ENCODE results near the gene PI4KA. TPM values are rescaled to one million over a fixed set of nuclear protein-coding genes. Genes with fewer than 3 reads are reported as not detected.

The PI4KA gene
- total and polyA plus RNA-seq, 2 of the 13 experiments (the other 11 are each of a cell fraction or from before 2014, with no cell fraction given), result 27.4 to 56.4 TPM

DNA sequence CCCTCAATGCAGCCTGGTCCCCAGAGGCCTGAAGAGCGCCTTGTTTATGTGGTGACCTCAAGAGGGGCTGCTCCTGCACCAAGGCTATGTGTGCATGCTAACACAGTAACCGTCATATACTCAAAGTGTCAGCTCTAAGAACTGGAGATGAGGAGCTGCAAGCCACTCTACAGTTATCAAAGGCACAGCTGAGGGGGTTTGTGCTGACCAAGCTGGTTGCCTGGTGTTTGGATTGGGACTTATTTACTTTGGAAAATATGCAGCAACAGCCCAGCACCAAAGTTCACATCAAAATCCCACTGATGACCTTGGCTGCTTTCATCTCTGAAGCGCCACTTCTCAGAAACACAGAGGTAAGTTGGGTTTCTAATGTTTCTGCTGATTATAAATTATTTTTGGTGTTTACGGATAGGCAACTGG is 84.8 kb downstream of the PI4KA start, which contains the start of gene SERPIND1 (continued):
- TF ChIP-seq, protein P1, sequence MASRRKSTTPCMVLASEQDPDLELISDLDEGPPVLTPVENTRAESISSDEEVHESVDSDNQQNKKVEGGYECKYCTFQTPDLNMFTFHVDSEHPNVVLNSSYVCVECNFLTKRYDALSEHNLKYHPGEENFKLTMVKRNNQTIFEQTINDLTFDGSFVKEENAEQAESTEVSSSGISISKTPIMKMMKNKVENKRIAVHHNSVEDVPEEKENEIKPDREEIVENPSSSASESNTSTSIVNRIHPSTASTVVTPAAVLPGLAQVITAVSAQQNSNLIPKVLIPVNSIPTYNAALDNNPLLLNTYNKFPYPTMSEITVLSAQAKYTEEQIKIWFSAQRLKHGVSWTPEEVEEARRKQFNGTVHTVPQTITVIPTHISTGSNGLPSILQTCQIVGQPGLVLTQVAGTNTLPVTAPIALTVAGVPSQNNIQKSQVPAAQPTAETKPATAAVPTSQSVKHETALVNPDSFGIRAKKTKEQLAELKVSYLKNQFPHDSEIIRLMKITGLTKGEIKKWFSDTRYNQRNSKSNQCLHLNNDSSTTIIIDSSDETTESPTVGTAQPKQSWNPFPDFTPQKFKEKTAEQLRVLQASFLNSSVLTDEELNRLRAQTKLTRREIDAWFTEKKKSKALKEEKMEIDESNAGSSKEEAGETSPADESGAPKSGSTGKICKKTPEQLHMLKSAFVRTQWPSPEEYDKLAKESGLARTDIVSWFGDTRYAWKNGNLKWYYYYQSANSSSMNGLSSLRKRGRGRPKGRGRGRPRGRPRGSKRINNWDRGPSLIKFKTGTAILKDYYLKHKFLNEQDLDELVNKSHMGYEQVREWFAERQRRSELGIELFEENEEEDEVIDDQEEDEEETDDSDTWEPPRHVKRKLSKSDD (CRISPR knock-in tag; IDR thresholded peaks at IDR 0.05; ENCODE audit: low read depth), result no peak
- peak; percentile 47; the same call in 1 of the 2 replicates for TF ChIP-seq TBX3 (IDR thresholded peaks at IDR 0.05; ENCODE audit: borderline replicate concordance)
- TF ChIP-seq, protein P2, sequence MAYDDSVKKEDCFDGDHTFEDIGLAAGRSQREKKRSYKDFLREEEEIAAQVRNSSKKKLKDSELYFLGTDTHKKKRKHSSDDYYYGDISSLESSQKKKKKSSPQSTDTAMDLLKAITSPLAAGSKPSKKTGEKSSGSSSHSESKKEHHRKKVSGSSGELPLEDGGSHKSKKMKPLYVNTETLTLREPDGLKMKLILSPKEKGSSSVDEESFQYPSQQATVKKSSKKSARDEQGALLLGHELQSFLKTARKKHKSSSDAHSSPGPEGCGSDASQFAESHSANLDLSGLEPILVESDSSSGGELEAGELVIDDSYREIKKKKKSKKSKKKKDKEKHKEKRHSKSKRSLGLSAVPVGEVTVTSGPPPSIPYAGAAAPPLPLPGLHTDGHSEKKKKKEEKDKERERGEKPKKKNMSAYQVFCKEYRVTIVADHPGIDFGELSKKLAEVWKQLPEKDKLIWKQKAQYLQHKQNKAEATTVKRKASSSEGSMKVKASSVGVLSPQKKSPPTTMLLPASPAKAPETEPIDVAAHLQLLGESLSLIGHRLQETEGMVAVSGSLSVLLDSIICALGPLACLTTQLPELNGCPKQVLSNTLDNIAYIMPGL (CRISPR knock-in tag; IDR thresholded peaks at IDR 0.05; ENCODE audit: borderline replicate concordance in 1 of 2, low read depth in 1 of 2), result peak; percentile 57 to 73; a peak in 3 of 4 replicates
- no peak for TF ChIP-seq ZZZ3 (CRISPR knock-in tag; IDR thresholded peaks at IDR 0.05; ENCODE audit: borderline replicate concordance)
- TF ChIP-seq NR1H2 (CRISPR knock-in tag; IDR thresholded peaks at IDR 0.05; ENCODE audit: borderline replicate concordance, low read depth), result no peak
- TF ChIP-seq ZFP36L1 (CRISPR knock-in tag; IDR thresholded peaks at IDR 0.05), result no peak
- peak; percentile 83 for TF ChIP-seq CEBPB (IDR thresholded peaks at IDR 0.05; ENCODE audit: borderline replicate concordance, low read depth, low read length)
- TF ChIP-seq EEA1 (CRISPR knock-in tag; IDR thresholded peaks at IDR 0.05; ENCODE audit: borderline replicate concordance), result no peak
- no peak for TF ChIP-seq KAT2B (IDR thresholded peaks at IDR 0.05; ENCODE audit: borderline replicate concordance, low read depth, low read length)
- TF ChIP-seq, protein P3, sequence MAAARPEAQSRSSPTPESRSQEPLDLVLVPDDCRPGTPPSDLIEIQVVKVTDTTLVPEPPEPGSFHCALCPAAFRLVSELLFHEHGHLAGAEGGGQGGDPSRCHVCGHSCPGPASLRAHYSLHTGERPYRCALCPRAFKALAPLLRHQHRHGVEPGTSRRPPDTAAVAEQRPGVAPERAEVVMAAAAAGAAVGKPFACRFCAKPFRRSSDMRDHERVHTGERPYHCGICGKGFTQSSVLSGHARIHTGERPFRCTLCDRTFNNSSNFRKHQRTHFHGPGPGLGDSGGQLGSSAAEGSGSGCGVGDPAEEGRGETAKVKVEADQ (CRISPR knock-in tag; IDR thresholded peaks at IDR 0.05; ENCODE audit: borderline replicate concordance), result peak; percentile 69; the same call in 1 of the 2 replicates
- TF ChIP-seq ZNF331 (CRISPR knock-in tag; IDR thresholded peaks at IDR 0.05), result peak; percentile 90
- peak; percentile 79 for TF ChIP-seq FOXA1 (IDR thresholded peaks at IDR 0.05)
- TF ChIP-seq FOXA1 (CRISPR knock-in tag; IDR thresholded peaks at IDR 0.05), result peak; percentile 97
- no peak for TF ChIP-seq DNMT3B (CRISPR knock-in tag; conservative IDR thresholded peaks at IDR 0.05)
- TF ChIP-seq TOE1 (CRISPR knock-in tag; IDR thresholded peaks at IDR 0.05), result no peak
- TF ChIP-seq SIN3B (IDR thresholded peaks at IDR 0.05; ENCODE audit: low read length), result no peak
- TF ChIP-seq, protein P4, sequence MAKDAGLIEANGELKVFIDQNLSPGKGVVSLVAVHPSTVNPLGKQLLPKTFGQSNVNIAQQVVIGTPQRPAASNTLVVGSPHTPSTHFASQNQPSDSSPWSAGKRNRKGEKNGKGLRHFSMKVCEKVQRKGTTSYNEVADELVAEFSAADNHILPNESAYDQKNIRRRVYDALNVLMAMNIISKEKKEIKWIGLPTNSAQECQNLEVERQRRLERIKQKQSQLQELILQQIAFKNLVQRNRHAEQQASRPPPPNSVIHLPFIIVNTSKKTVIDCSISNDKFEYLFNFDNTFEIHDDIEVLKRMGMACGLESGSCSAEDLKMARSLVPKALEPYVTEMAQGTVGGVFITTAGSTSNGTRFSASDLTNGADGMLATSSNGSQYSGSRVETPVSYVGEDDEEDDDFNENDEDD (CRISPR knock-in tag; IDR thresholded peaks at IDR 0.05; ENCODE audit: borderline replicate concordance), result 0 out of 2 replicates have a peak, but pooled peaks have one; percentile 19
- TF ChIP-seq KDM6A (CRISPR knock-in tag; IDR thresholded peaks at IDR 0.05; ENCODE audit: low read depth), result peak; percentile 92
- no peak for TF ChIP-seq NKX3-1 (CRISPR knock-in tag; IDR thresholded peaks at IDR 0.05)
- peak; percentile 89 for TF ChIP-seq HNF4G (IDR thresholded peaks at IDR 0.05; ENCODE audit: borderline replicate concordance, low read depth, low read length)
- TF ChIP-seq HNF4G (CRISPR knock-in tag; IDR thresholded peaks at IDR 0.05; ENCODE audit: borderline replicate concordance, low read depth), result peak; percentile 72; the same call in 1 of the 2 replicates
- TF ChIP-seq CBFB (CRISPR knock-in tag; IDR thresholded peaks at IDR 0.05), result no peak
- TF ChIP-seq, protein P5, sequence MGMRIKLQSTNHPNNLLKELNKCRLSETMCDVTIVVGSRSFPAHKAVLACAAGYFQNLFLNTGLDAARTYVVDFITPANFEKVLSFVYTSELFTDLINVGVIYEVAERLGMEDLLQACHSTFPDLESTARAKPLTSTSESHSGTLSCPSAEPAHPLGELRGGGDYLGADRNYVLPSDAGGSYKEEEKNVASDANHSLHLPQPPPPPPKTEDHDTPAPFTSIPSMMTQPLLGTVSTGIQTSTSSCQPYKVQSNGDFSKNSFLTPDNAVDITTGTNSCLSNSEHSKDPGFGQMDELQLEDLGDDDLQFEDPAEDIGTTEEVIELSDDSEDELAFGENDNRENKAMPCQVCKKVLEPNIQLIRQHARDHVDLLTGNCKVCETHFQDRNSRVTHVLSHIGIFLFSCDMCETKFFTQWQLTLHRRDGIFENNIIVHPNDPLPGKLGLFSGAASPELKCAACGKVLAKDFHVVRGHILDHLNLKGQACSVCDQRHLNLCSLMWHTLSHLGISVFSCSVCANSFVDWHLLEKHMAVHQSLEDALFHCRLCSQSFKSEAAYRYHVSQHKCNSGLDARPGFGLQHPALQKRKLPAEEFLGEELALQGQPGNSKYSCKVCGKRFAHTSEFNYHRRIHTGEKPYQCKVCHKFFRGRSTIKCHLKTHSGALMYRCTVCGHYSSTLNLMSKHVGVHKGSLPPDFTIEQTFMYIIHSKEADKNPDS (CRISPR knock-in tag; IDR thresholded peaks at IDR 0.05), result 0 out of 2 replicates have a peak, but pooled peaks have one; percentile 25

Measured in HepG2 (cell line).